NK-92 (cell line): ENCODE data around the gene MMS19.

Experiments
- DNase-seq: peaks from one replicate; lab custom pipeline; 2025; ENCODE audit not compliant: unreplicated experiment; lab: John Stamatoyannopoulos, UW

MMS19 gene

GRCh38 chr10:97465982-97466381, 32.2 kb downstream of the MMS19 start:
- DNase-seq = no peak

- no peak for DNase-seq
Measured at GRCh38 chr10:97464226-97464625, 34.0 kb downstream of the MMS19 start.

GRCh38 chr10:97463363-97464132, 34.7 kb downstream of the MMS19 start:
- no peak for DNase-seq

- no peak for DNase-seq
Measured at GRCh38 chr10:97462309-97462708, 35.9 kb downstream of the MMS19 start.

GRCh38 chr10:97459933-97460332, 38.3 kb downstream of the MMS19 start:
- no peak for DNase-seq

GRCh38 chr10:97459111-97459510, 39.1 kb downstream of the MMS19 start:
- DNase-seq = no peak

GRCh38 chr10:97456686-97457065, 41.5 kb downstream of the MMS19 start:
- DNase-seq = no peak

- no peak for DNase-seq
Measured at GRCh38 chr10:97456034-97456685, 42.1 kb downstream of the MMS19 start.

- DNase-seq = no peak
Measured at GRCh38 chr10:97454330-97455036, 43.7 kb downstream of the MMS19 start.

- DNase-seq = no peak
Measured at GRCh38 chr10:97452352-97452751, 45.9 kb downstream of the MMS19 start.

- DNase-seq = no peak
Measured at GRCh38 chr10:97451605-97452004, 46.6 kb downstream of the MMS19 start.

- no peak for DNase-seq
Measured at GRCh38 chr10:97450828-97451227, 47.4 kb downstream of the MMS19 start.

- peak; percentile 21 for DNase-seq
Measured at GRCh38 chr10:97445722-97446639, 52.2 kb downstream of the MMS19 start, which contains the start of the genes EXOSC1 and ZDHHC16. TSS of gene EXOSC1 (minus strand) at chr10:97446006. CDS start at chr10:97445985, 21 bp downstream. TSS of gene ZDHHC16 (plus strand) at chr10:97446175. CDS start at chr10:97451676, 5,501 bp downstream.

GRCh38 chr10:97445357-97445721, 52.9 kb downstream of the MMS19 start:
- no peak for DNase-seq

- DNase-seq = no peak
Measured at GRCh38 chr10:97444212-97444611, 54.0 kb downstream of the MMS19 start.

GRCh38 chr10:97442277-97442676, 55.9 kb downstream of the MMS19 start:
- no peak for DNase-seq

- DNase-seq = no peak
Measured at GRCh38 chr10:97435211-97435610, 63.0 kb downstream of the MMS19 start.

GRCh38 chr10:97434557-97434956, 63.7 kb downstream of the MMS19 start:
- no peak for DNase-seq

- DNase-seq = no peak
Measured at GRCh38 chr10:97434055-97434454, 64.2 kb downstream of the MMS19 start.

GRCh38 chr10:97428572-97428981, 69.6 kb downstream of the MMS19 start:
- DNase-seq = no peak
